OCI-LY7 (cell line): ENCODE results near the gene AFMID. TPM values are rescaled to one million over a fixed set of nuclear protein-coding genes. Genes with fewer than 3 reads are reported as not detected.
"Not testable (repeated sequence)": the region's sequence is repeated elsewhere in the genome, so short reads cannot be mapped to it uniquely, and the experiment has no call there.

Source experiments
- BruUV-seq: library from RNA; stranded (reverse); fragments of 400-500 nt; replicated peaks from 2 replicates; lab custom pipeline; 2021; lab: Mats Ljungman, UMichigan
- CTCF ChIA-PET: fragments of 300-600 bp; sonication (Branson Sonifier 250); formaldehyde crosslinking; loops from one replicate; lab custom pipeline; 2022; ENCODE audit warnings: antibody characterized with exemption; ENCODE audit not compliant: unreplicated experiment; lab: Charles Lee
- POLR2A ChIA-PET: fragments of 300-600 bp; sonication (Branson Sonifier 250); formaldehyde crosslinking; loops from one replicate; lab custom pipeline; 2022; ENCODE audit warnings: antibody characterized with exemption; lab: Charles Lee
- DNase-seq: peaks from one replicate; pipeline ENCODE4 v3.0.0-alpha.2; 2015; ENCODE audit warnings: low spot score
- H2AFZ ChIP-seq: fragments of 200-600 bp; sonication (generic), shearing (Covaris generic); 2 replicates; pipeline ENCODE4 v1.6.1; 2014; ENCODE audit warnings: mild to moderate bottlenecking, antibody characterized with exemption, low read length, moderate library complexity
- H3K27ac ChIP-seq: fragments of 200-600 bp; sonication (generic); 2 replicates; pipeline ENCODE4 v1.5.1; 2014; ENCODE audit warnings: mixed run types, low read depth, mild to moderate bottlenecking, moderate library complexity, low read length, inconsistent platforms; ENCODE audit not compliant: poor library complexity, severe bottlenecking
- H3K36me3 ChIP-seq: fragments of 200-600 bp; sonication (generic); 2 replicates; pipeline ENCODE4 v1.6.1; 2014; ENCODE audit warnings: mild to moderate bottlenecking, antibody characterized with exemption, low read length, moderate library complexity, mixed read lengths; ENCODE audit not compliant: insufficient read depth
- H3K4me1 ChIP-seq: fragments of 200-600 bp; sonication (generic); 2 replicates; pipeline ENCODE4 v1.5.1; 2014; ENCODE audit warnings: mild to moderate bottlenecking, low read length; ENCODE audit not compliant: insufficient read depth, poor library complexity, severe bottlenecking
- H3K4me2 ChIP-seq: fragments of 200-600 bp; sonication (generic); 2 replicates; pipeline ENCODE4 v1.6.1; 2014; ENCODE audit warnings: mild to moderate bottlenecking, low read length
- H3K4me3 ChIP-seq: fragments of 200-600 bp; sonication (generic); 2 replicates; pipeline ENCODE4 v1.5.1; 2014; ENCODE audit warnings: mild to moderate bottlenecking, low read depth, low read length; ENCODE audit not compliant: poor library complexity, severe bottlenecking
- H3K79me2 ChIP-seq: fragments of 200-600 bp; sonication (generic); 2 replicates; pipeline ENCODE4 v1.6.1; 2016; ENCODE audit warnings: low read depth, mild to moderate bottlenecking, low read length, moderate library complexity, mixed read lengths; ENCODE audit not compliant: insufficient read depth
- H3K9me2 ChIP-seq: fragments of 200-600 bp; sonication (generic); 2 replicates; pipeline ENCODE4 v1.6.1; 2016; ENCODE audit warnings: mild to moderate bottlenecking, low read length, mixed read lengths; ENCODE audit not compliant: insufficient read depth
- H3K9me3 ChIP-seq: fragments of 200-600 bp; sonication (generic); 2 replicates; pipeline ENCODE4 v1.6.1; 2014; ENCODE audit warnings: mild to moderate bottlenecking, mixed run types, low read length, mixed read lengths
- H4K20me1 ChIP-seq: fragments of 200-600 bp; sonication (generic); 2 replicates; pipeline ENCODE4 v1.6.1; 2014; ENCODE audit warnings: mild to moderate bottlenecking, antibody characterized with exemption, low read length, moderate library complexity, mixed read lengths; ENCODE audit not compliant: insufficient read depth
- EZH2phosphoT487 ChIP-seq: fragments of 200-600 bp; sonication (generic); IDR thresholded peaks from 2 replicates; pipeline ENCODE4 v1.6.1; 2018; ENCODE audit warnings: low read depth, borderline replicate concordance, mild to moderate bottlenecking, mixed run types, antibody characterized with exemption, low read length, moderate library complexity, mixed read lengths
- intact Hi-C: fragments of 100-400 bp; cut with micrococcal nuclease; formaldehyde crosslinking; loops from one replicate; pipeline ENCODE4 v1.10.0; 2022; ENCODE audit not compliant: unreplicated experiment
- total RNA-seq, 2 experiments: library from RNA; depleted of rRNA in 1 of 2; stranded (reverse); fragments of >200 nt in 1 of 2; shearing (Covaris generic) in 1 of 2; gene quantifications; 2 replicates each; pipeline ENCODE4 v1.2.3, GENCODE V29; 2014 to 2022
- TF ChIP-seq, protein P1 (sequence below): fragments of 200-600 bp; sonication (generic); conservative IDR thresholded peaks from 2 replicates; pipeline ENCODE4 v1.5.1; 2014; ENCODE audit warnings: mild to moderate bottlenecking, antibody characterized with exemption, low read length, moderate library complexity, mixed read lengths

Gene AFMID
- total RNA-seq, 2 experiments from 2014 or later = 89.1 to 101 TPM

GRCh38 chr17:78234261-78234865, 47.2 kb downstream of the AFMID start:
- Histone ChIP-seq H3K4me3 (no peak overlapping the region), H3K36me3 (no peaks in the 10 kb centered on the region), H3K79me2 (no peaks in the 10 kb centered on the region), H3K4me1 (peaks cover 32% of the 10 kb centered on the region), H3K9me3 (no peaks in the 10 kb centered on the region), H3K9me2 (no peaks in the 10 kb centered on the region), H4K20me1 (no peaks in the 10 kb centered on the region), H3K27ac (no peak overlapping the region), H2AFZ (no peak overlapping the region), H3K4me2 (no peak overlapping the region)
- DNase-seq = no peak
- intact Hi-C loops = no loop called here
- TF ChIP-seq EZH2phosphoT487 = no peak
- TF ChIP-seq, protein P1, sequence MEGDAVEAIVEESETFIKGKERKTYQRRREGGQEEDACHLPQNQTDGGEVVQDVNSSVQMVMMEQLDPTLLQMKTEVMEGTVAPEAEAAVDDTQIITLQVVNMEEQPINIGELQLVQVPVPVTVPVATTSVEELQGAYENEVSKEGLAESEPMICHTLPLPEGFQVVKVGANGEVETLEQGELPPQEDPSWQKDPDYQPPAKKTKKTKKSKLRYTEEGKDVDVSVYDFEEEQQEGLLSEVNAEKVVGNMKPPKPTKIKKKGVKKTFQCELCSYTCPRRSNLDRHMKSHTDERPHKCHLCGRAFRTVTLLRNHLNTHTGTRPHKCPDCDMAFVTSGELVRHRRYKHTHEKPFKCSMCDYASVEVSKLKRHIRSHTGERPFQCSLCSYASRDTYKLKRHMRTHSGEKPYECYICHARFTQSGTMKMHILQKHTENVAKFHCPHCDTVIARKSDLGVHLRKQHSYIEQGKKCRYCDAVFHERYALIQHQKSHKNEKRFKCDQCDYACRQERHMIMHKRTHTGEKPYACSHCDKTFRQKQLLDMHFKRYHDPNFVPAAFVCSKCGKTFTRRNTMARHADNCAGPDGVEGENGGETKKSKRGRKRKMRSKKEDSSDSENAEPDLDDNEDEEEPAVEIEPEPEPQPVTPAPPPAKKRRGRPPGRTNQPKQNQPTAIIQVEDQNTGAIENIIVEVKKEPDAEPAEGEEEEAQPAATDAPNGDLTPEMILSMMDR = no peak
- BruUV-seq = no TSS peak
- POLR2A ChIA-PET = interaction anchor here (0.6 kb wide), 1 partner anchor 33 kb away, joined by 4 read pairs; no protein-coding TSS in a partner anchor
- CTCF ChIA-PET = no interaction called here

DNA sequence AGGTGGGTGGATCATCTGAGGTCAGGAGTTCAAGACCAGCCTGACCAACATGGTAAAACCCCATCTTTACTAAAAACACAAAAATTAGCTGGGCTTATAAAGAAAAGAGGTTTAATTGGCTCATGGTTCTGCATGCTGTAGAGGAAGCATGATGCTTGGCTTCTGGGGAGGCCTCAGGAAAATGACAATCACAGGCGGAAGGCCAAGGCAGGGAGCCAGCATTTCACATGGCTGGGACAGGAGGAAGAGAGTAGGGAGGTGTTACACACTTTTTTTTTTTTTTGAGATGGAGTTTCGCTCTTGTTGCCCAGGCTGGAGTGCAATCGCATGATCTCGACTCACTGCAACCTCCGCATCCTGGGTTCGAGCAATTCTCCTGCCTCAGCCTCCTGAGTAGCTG, 47.9 kb downstream of the AFMID start:
- peaks cover 39% of the 10 kb centered on the region for H3K4me1 ChIP-seq
- H2AFZ ChIP-seq, H3K27ac ChIP-seq, H3K9me3 ChIP-seq, H4K20me1 ChIP-seq, H3K36me3 ChIP-seq, CTCF ChIA-PET, DNase-seq, BruUV-seq, intact Hi-C loops, H3K4me2 ChIP-seq, H3K4me3 ChIP-seq, H3K9me2 ChIP-seq, H3K79me2 ChIP-seq, POLR2A ChIA-PET: not testable (repeated sequence)

DNA sequence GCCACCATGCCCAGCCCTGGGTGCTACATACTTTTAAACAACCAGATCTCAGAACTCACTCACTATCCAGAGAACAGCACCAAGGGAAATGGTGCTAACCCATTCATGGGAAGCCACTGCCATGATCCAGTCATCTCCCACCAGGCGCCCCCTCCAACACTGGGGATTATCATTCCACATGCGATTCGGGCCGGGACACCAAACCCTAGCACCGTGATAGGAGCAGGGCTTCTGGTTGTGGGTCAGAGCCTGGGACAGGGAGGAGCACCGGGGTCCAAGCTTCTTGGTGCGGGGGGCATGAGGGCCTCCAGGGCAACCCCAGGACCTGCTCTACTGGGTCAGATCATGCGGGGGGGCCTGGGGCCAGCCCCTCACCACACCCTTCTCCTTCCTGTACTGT, 48.7 kb downstream of the AFMID start:
- H4K20me1 ChIP-seq = no peaks in the 10 kb centered on the region
- POLR2A ChIA-PET = no interaction called here
- H3K4me2 ChIP-seq = no peak overlapping the region
- H3K9me2 ChIP-seq = no peaks in the 10 kb centered on the region
- H3K9me3 ChIP-seq = no peaks in the 10 kb centered on the region
- DNase-seq = no peak
- H3K36me3 ChIP-seq = no peaks in the 10 kb centered on the region
- intact Hi-C loops = no loop called here
- H2AFZ ChIP-seq = no peak overlapping the region
- no peaks in the 10 kb centered on the region for H3K79me2 ChIP-seq
- no TSS peak for BruUV-seq
- no peak overlapping the region for H3K27ac ChIP-seq
- H3K4me1 ChIP-seq = peaks cover 40% of the 10 kb centered on the region
- CTCF ChIA-PET = no interaction called here
- H3K4me3 ChIP-seq = no peak overlapping the region
- no peak for TF ChIP-seq EZH2phosphoT487
- TF ChIP-seq, protein P1 = no peak
